DND-41 (cell line): ENCODE results near the gene LAYN.

Experiments
- CTCF ChIP-seq: IDR thresholded peaks from 2 replicates; pipeline ENCODE4 v1.5.1; 2012; ENCODE audit warnings: borderline replicate concordance, low read length, moderate library complexity, mild to moderate bottlenecking; ENCODE audit not compliant: poor library complexity, severe bottlenecking; ENCODE audit errors: extremely low read depth
- EZH2 ChIP-seq: IDR thresholded peaks from 3 replicates; pipeline ENCODE4 v1.6.1; 2012; ENCODE audit warnings: borderline replicate concordance, low read depth, mild to moderate bottlenecking, moderate library complexity, low read length, inconsistent platforms; ENCODE audit not compliant: severe bottlenecking

DNA sequence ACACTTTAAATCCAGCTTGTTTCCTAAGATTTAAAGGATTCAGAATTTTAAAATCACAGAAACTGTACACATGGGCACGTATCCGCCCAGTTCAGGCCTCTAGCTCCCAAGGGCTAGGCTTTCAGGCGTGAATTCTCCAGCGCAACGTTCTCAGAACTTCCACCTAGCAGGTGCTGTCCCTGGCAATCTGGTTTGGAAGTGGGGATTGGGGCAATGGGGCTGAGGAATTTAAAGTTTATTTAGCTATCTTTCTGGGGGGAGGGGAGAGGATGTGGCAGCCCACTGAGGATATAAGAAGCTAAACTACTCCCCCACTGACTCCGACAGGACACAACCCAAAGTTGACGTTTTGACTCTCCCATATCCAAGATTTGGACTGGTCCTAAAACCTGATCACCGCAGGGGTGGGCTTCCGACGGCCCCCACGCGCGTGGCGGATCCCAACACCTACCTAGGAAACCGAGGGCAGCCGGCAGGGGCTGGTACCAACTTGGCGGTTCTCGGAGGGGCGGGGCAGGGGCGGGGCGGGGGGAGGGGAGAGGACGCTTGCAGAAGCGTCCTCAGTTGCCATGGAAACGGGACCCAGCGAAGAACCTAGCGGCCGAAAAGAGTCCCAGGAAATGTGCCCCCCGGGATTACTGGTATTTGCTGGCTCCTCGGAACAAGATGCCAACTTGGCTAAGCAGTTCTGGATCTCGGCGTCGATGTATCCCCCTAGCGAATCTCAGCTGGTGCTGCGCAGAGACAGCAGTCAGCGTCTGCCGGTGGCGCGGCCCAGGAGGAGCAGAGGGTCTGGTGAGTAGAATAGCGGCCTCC lies 26.1 kb upstream of the LAYN start, which contains the start of gene HOATZ:
- TF ChIP-seq CTCF (no peak), EZH2 (no peak)
